HG03342 (cell line): ENCODE results near the gene PDZD2.

Experiments
- ATAC-seq: cut with Tn5 transposase; IDR thresholded peaks from one replicate; pipeline ENCODE4 v1.9.1; 2021; ENCODE audit warnings: mild to moderate bottlenecking, moderate library complexity; ENCODE audit not compliant: unreplicated experiment

Gene PDZD2

DNA sequence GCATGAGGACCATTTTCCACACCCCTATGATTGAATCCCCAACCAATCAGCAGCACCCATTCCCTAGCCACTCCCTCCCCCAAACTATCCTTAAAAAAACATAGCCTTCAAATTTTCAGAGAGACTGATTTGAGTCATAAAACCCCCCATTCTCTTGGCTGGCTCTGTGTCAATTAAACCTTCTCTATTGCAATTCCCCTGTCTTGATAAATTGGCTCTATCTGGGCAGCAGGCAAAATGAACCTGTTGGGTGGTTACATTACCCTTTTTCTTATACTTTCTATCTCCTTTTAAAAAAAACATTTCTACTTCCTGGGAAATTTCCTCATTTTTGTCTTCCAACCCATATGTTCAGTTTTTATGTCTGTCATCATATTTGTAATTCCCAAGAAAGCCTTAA lies 220.2 kb downstream of the PDZD2 start:
- ATAC-seq, result no peak

GRCh38 chr5:31860278-31860677 lies 221.3 kb downstream of the PDZD2 start:
- ATAC-seq, result no peak

GRCh38 chr5:31860726-31861433 lies 221.9 kb downstream of the PDZD2 start:
- no peak for ATAC-seq

- no peak for ATAC-seq
Measured at GRCh38 chr5:31861601-31862000, 222.7 kb downstream of the PDZD2 start.

DNA sequence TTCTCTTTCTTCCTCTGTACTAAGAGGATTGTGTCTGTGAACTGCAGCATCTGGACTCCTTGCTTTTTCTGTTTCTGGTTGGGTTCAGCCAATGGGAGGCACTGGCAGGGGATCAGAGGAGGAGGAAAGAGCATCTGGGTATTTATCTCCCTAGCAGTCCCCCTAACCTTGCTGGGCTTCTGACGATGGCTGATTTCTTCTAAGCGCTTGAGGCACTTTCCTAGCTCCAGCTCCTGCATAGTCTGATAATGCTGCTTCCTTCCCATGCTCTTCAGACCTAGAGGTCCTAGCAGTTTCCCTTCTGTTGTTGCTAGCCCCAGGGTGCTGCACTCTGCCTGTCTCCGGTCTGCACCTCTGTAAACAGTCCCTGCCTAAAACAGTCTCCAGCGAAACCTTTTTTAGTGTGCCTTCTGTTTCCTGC lies 225.1 kb downstream of the PDZD2 start:
- no peak for ATAC-seq

- ATAC-seq, result no peak
Measured at GRCh38 chr5:31866166-31866565, 227.2 kb downstream of the PDZD2 start.

GRCh38 chr5:31867219-31867618 lies 228.3 kb downstream of the PDZD2 start:
- no peak for ATAC-seq

DNA sequence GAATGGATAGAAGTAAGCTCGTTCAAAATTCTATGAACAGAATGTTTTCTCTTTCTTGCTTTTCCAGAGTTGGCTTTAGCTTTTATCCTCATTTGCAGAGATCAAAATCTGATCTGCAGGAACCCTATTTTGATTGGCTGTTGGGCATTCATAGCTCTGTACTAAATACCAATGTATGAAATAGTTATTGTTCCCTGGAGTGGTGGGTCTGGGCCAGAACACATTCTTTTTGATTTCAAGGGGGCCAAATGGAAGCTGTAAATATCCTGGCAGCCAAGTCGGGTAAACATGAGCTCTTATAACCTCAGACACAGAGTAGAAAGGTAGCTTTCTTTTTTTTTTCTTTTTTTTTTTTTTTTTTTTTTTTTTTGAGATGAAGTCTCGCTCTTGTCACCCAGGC lies 241.5 kb downstream of the PDZD2 start:
- no peak for ATAC-seq

DNA sequence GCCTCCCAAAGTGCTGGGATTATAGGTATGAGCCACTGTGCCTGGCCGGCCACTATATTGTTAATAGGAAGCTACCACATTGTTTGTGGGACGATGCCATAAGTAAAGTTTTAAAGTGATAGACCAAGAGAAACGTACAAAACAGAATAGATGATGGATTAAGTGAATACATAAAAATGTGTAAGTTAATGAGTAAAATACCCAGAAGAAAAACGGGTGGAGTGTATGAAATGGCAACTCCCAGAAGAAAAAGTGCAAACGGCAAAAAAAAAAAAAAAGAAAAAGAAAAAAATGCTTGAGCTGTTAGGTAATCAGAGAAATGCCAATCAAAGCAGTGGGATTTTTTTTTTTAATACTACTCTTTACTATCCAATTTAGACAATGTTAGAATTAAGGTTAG lies 246.0 kb downstream of the PDZD2 start:
- no peak for ATAC-seq

DNA sequence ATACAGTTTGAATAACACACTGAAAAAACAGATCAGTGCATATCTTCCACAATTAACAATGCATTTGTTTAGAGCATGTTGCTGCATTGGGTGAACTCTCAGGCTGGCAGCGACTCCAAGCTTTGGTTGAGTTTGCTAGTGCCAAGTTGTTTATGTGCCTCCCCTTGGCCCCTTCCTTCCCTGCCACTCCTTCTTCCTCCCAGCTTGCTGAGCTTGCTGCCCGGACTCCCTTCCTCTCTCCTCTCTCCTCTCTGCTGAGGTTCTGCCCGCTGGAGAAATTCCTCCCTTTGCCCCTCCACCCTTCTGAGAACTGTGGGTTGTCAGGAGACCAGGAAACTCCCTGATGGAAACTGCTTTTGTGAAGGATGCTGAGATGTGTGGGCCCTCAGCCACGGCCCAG lies 247.3 kb downstream of the PDZD2 start:
- no peak for ATAC-seq

GRCh38 chr5:31887556-31887955 lies 248.6 kb downstream of the PDZD2 start:
- no peak for ATAC-seq

DNA sequence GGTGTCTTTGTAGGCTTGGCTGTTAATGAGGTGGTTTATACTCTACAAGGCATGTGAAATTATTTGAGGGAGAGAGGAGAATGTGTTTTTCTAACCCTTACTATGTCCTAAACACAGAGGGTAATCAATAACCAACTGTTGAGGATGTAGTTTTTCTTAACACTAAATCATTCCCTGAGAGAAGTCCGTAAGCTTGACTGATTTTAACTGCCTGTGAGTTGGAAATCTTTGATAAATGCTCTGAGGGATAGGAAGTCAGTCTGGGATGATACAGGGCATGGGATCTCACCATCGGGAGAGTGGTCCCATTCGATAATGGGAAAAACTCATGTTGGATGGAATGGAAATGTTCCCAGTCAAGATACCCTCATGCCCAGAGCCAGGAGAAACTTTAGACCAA lies 249.6 kb downstream of the PDZD2 start:
- no peak for ATAC-seq

- ATAC-seq, result no peak
Measured at GRCh38 chr5:31889001-31889561, 250.2 kb downstream of the PDZD2 start.

- no peak for ATAC-seq
Measured at GRCh38 chr5:31890046-31890445, 251.1 kb downstream of the PDZD2 start.

GRCh38 chr5:31894141-31894540 lies 255.2 kb downstream of the PDZD2 start:
- no peak for ATAC-seq

- ATAC-seq, result no peak
Measured at GRCh38 chr5:31895199-31895820, 256.4 kb downstream of the PDZD2 start.

DNA sequence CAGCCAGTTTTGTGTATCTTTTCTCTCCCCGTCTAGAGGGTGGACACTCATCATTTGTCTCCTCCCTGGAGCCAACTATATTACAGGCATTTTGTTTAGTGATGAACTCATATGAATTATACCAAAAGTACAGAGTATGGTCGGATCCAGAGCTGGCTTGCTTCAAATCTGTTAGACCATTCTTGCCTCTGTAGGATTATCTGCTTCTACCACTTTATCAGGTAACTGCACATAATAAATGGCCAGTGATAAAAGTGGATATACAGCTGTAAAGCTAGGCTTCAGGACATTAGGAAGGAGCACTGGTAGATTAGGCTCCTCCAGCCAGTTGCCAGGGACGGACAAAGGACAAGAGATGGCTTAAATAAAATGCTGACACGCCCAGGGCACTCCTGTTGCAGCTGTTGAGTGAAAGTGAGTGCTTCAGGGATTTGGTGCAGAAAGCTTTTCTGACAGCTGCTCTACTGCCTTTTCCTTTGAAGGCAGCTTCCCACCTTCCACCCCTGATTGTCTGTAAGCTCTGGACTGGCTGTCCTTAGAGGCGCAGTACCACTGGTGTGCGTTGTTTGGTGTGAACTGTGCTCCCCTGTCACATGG lies 259.2 kb downstream of the PDZD2 start:
- no peak for ATAC-seq

DNA sequence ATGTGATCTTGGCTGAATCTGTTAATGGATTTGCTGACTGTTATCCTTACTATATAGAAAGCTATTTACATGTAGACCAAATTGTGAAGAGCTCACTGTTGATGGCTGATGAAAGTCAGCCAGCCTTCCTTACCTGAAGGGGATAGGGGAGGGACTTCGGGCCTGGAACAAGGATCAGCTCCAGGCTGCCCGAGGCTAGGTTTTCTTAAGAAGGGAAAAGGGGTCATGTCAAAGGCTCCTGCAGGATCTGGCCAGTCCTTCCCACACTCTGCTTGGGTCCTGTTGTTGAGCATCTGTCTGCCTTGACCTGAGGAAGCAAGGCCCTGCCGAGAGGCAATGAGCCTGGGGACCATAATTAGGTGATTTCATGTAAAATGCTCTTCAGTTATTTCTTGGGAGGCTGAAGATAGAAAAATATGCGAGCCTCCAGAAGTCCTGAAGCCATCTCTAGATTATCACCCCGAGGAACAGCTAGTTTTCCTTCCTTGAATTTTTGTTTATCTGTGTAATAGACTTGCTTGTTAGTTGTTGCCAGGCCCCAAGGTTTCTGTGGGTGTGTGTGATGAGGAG lies 261.4 kb downstream of the PDZD2 start:
- ATAC-seq, result no peak

- ATAC-seq, result no peak
Measured at GRCh38 chr5:31901807-31902530, 263.0 kb downstream of the PDZD2 start.

GRCh38 chr5:31908396-31908795 lies 269.5 kb downstream of the PDZD2 start:
- ATAC-seq, result no peak

- no peak for ATAC-seq
Measured at GRCh38 chr5:31909073-31909472, 270.1 kb downstream of the PDZD2 start.
